ENCODE measurements around the gene NPBWR2.

Gene NPBWR2

DNA sequence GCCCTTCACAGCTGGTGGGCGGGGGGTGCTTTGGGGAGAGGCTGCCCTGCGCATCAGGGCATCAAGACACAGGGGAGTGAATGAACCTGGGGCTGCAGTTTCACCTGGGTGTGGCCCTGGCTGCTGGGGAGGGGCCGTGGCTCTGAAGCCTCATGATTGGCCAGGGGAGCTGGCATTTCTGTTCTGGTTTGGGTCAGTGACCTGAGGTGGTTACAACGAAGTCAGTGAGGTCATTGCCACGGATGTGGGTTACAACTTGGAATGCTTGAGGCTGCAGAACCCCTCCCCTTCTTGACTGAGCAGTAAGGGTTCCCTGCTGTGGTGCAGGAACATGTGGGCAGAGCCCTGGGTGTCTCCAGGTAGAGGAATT, 41.4 kb downstream of the NPBWR2 start:
- TF ChIP-seq SIN3A (IDR thresholded peaks at IDR 0.05; ENCODE audit: borderline replicate concordance, insufficient read depth, low read length) = no peak
- TF ChIP-seq TAF1 (IDR thresholded peaks at IDR 0.05; ENCODE audit: borderline replicate concordance, insufficient read depth, low read length) = no peak
- no peak for TF ChIP-seq POLR2AphosphoS5 (IDR thresholded peaks at IDR 0.05; ENCODE audit: low read depth, low read length)
- no peak for TF ChIP-seq FOXP2 (optimal IDR thresholded peaks at IDR 0.05; ENCODE audit: borderline replicate concordance, extremely low read depth, extremely low read length, insufficient read depth)
- TF ChIP-seq, protein P1, sequence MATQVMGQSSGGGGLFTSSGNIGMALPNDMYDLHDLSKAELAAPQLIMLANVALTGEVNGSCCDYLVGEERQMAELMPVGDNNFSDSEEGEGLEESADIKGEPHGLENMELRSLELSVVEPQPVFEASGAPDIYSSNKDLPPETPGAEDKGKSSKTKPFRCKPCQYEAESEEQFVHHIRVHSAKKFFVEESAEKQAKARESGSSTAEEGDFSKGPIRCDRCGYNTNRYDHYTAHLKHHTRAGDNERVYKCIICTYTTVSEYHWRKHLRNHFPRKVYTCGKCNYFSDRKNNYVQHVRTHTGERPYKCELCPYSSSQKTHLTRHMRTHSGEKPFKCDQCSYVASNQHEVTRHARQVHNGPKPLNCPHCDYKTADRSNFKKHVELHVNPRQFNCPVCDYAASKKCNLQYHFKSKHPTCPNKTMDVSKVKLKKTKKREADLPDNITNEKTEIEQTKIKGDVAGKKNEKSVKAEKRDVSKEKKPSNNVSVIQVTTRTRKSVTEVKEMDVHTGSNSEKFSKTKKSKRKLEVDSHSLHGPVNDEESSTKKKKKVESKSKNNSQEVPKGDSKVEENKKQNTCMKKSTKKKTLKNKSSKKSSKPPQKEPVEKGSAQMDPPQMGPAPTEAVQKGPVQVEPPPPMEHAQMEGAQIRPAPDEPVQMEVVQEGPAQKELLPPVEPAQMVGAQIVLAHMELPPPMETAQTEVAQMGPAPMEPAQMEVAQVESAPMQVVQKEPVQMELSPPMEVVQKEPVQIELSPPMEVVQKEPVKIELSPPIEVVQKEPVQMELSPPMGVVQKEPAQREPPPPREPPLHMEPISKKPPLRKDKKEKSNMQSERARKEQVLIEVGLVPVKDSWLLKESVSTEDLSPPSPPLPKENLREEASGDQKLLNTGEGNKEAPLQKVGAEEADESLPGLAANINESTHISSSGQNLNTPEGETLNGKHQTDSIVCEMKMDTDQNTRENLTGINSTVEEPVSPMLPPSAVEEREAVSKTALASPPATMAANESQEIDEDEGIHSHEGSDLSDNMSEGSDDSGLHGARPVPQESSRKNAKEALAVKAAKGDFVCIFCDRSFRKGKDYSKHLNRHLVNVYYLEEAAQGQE (IDR thresholded peaks at IDR 0.05; ENCODE audit: insufficient read depth in 1 of 2, low read depth in 2 of 2, low read length in 2 of 2) = no peak

GRCh38 chr20:64065062-64065973, 42.0 kb downstream of the NPBWR2 start:
- TF ChIP-seq POLR2AphosphoS5 (IDR thresholded peaks at IDR 0.05; ENCODE audit: low read depth, low read length) = no peak

- TF ChIP-seq FOXP2 (optimal IDR thresholded peaks at IDR 0.05; ENCODE audit: borderline replicate concordance, extremely low read depth, extremely low read length, insufficient read depth) (no peak), POLR2AphosphoS5 (IDR thresholded peaks at IDR 0.05; ENCODE audit: low read depth, low read length) (no peak), TAF1 (IDR thresholded peaks at IDR 0.05; ENCODE audit: borderline replicate concordance, insufficient read depth, low read length) (no peak), SIN3A (IDR thresholded peaks at IDR 0.05; ENCODE audit: borderline replicate concordance, insufficient read depth, low read length) (no peak)
- TF ChIP-seq, protein P1 (IDR thresholded peaks at IDR 0.05; ENCODE audit: insufficient read depth in 1 of 2, low read depth in 2 of 2, low read length in 2 of 2) = no peak
Measured at GRCh38 chr20:64064145-64064698, 43.1 kb downstream of the NPBWR2 start.

- TF ChIP-seq, protein P1 (IDR thresholded peaks at IDR 0.05; ENCODE audit: insufficient read depth in 1 of 2, low read depth in 2 of 2, low read length in 2 of 2) = no peak
- TF ChIP-seq TAF1 (IDR thresholded peaks at IDR 0.05; ENCODE audit: borderline replicate concordance, insufficient read depth, low read length) = no peak
- TF ChIP-seq FOXP2 (optimal IDR thresholded peaks at IDR 0.05; ENCODE audit: borderline replicate concordance, extremely low read depth, extremely low read length, insufficient read depth) = no peak
- no peak for TF ChIP-seq SIN3A (IDR thresholded peaks at IDR 0.05; ENCODE audit: borderline replicate concordance, insufficient read depth, low read length)
- no peak for TF ChIP-seq POLR2AphosphoS5 (IDR thresholded peaks at IDR 0.05; ENCODE audit: low read depth, low read length)
Measured at GRCh38 chr20:64063389-64064144, 43.8 kb downstream of the NPBWR2 start.

DNA sequence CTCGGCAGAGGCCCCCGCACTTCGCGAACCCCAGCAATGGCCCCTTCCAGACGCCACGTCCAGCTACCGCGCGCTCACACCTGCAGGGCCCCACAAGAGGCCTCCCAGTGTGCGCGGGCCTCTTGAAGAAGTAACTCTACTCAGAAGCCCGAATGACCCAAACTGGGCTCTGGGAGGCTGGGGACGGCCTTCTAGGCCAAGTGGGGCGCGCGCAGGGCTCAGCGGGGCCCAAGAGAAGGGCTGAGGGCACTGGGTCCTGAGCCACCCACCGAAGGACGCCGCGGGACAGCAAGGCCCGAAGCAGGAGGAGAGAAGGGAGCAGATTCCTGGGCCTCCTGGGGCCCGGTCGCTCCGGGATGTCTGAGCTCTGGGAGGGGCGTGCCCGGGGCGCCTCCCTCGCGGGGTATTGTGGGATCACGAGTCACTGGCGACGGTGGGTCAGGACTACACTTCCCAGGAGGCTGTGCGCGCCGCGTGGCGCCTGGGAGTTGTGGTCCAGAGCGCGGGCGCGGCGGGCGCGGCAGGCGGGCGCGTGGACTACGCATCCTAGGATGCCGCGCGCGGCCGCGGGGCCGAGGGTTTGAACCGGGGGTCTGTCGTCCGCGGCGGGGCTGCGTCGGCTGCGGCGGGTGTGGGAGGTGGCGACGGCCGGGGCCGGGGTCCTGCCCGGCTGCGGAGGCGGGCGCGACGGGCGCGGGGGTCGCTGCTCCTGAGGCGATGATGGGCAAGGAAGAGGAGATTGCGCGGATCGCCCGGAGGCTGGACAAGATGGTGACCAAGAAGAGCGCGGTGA, 44.6 kb downstream of the NPBWR2 start, which contains the start of gene TCEA2:
Gene TCEA2, plus strand, starts transcription at position 603 of the 793 bp plus-strand sequence. Its CDS starts 115 bp downstream, at position 718.
- TF ChIP-seq, protein P1 (IDR thresholded peaks at IDR 0.05; ENCODE audit: insufficient read depth in 1 of 2, low read depth in 2 of 2, low read length in 2 of 2) = no peak
- peak; percentile 96 for TF ChIP-seq FOXP2 (optimal IDR thresholded peaks at IDR 0.05; ENCODE audit: borderline replicate concordance, extremely low read depth, extremely low read length, insufficient read depth)
- peak; percentile 62; the same call in 1 of the 2 replicates for TF ChIP-seq POLR2AphosphoS5 (IDR thresholded peaks at IDR 0.05; ENCODE audit: low read depth, low read length)
- no peak for TF ChIP-seq SIN3A (IDR thresholded peaks at IDR 0.05; ENCODE audit: borderline replicate concordance, insufficient read depth, low read length)
